HG03571 (cell line): ENCODE data around the gene RNF11.
"Not testable (repeated sequence)": the region's sequence is repeated elsewhere in the genome, so short reads cannot be mapped to it uniquely, and the experiment has no call there.

Source experiments
- ATAC-seq: cut with Tn5 transposase; IDR thresholded peaks from one replicate; pipeline ENCODE4 v1.9.1; 2021; ENCODE audit not compliant: unreplicated experiment

RNF11 gene

GRCh38 chr1:51235673-51236530 is at the start of gene RNF11:
TSS of gene RNF11 (plus strand) at chr1:51236273. CDS start at chr1:51236757, 484 bp downstream.
- peak; percentile 85 for ATAC-seq

- ATAC-seq = no peak
Observed at GRCh38 chr1:51188230-51188629, 47.8 kb upstream of the RNF11 start.

GRCh38 chr1:51189421-51190073 is 46.5 kb upstream of the RNF11 start:
- no peak for ATAC-seq

GRCh38 chr1:51190961-51191360 is 45.1 kb upstream of the RNF11 start:
- ATAC-seq = no peak

- ATAC-seq = no peak
Observed at GRCh38 chr1:51192213-51192843, 43.7 kb upstream of the RNF11 start.

- no peak for ATAC-seq
Observed at GRCh38 chr1:51193564-51193963, 42.5 kb upstream of the RNF11 start.

- ATAC-seq = no peak
Observed at GRCh38 chr1:51203121-51203873, 32.8 kb upstream of the RNF11 start.

GRCh38 chr1:51203874-51204245 is 32.2 kb upstream of the RNF11 start:
- no peak for ATAC-seq

GRCh38 chr1:51210055-51210454 is 26.0 kb upstream of the RNF11 start:
- ATAC-seq = no peak

GRCh38 chr1:51210676-51211075 is 25.4 kb upstream of the RNF11 start:
- no peak for ATAC-seq

- no peak for ATAC-seq
Observed at GRCh38 chr1:51214615-51215131, 21.4 kb upstream of the RNF11 start.

GRCh38 chr1:51215169-51215568 is 20.9 kb upstream of the RNF11 start:
- ATAC-seq = no peak

- no peak for ATAC-seq
Observed at GRCh38 chr1:51216631-51217030, 19.4 kb upstream of the RNF11 start.

GRCh38 chr1:51217101-51217500 is 19.0 kb upstream of the RNF11 start:
- no peak for ATAC-seq

GRCh38 chr1:51218570-51218969 is 17.5 kb upstream of the RNF11 start:
- ATAC-seq = no peak

GRCh38 chr1:51219022-51219421 is 17.1 kb upstream of the RNF11 start:
- no peak for ATAC-seq

- ATAC-seq = not testable (repeated sequence)
Observed at GRCh38 chr1:51221529-51221928, 14.5 kb upstream of the RNF11 start.

GRCh38 chr1:51222136-51222787 is 13.8 kb upstream of the RNF11 start:
- ATAC-seq = no peak

- ATAC-seq = no peak
Observed at GRCh38 chr1:51222809-51223208, 13.3 kb upstream of the RNF11 start.

- no peak for ATAC-seq
Observed at GRCh38 chr1:51224255-51224654, 11.8 kb upstream of the RNF11 start.
